ENCODE results near the gene ANKRD1. TPM values are rescaled to one million over a fixed set of nuclear protein-coding genes. Genes with fewer than 3 reads are reported as not detected.
"Not testable (repeated sequence)": the region's sequence is repeated elsewhere in the genome, so short reads cannot be mapped to it uniquely, and the experiment has no call there.

Gene ANKRD1
- total RNA-seq, 1 donor from 2014 or later, result 156 TPM

DNA sequence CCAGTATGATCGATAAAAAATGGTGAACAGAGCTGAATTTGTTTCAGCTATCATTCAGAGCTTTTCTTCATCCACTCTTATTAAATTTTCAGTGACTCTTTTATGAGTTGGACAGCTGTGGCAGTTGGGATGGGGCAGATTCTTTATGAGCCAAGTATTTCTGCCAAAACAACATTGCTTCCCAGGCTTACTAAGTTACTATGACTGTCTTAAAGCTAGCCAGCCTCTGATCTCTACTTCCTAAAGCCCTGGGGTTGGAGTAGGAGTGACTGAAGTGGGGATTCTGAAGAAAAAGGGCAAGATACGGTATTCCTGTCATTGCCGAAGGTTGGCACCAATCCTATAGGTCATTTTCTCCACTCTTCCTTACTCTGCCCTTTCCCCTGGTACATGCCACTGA, 36.5 kb downstream of the ANKRD1 start:
- Histone ChIP-seq H3K4me1 (no peaks in the 10 kb centered on the region), H3K4me3 (no peak overlapping the region), H3K9me3 (no peaks in the 10 kb centered on the region), H3K27me3 (no peaks in the 10 kb centered on the region), H3K36me3 (peaks cover 61% of the 10 kb centered on the region), H3K27ac (no peak overlapping the region)
- TF ChIP-seq, protein P1, sequence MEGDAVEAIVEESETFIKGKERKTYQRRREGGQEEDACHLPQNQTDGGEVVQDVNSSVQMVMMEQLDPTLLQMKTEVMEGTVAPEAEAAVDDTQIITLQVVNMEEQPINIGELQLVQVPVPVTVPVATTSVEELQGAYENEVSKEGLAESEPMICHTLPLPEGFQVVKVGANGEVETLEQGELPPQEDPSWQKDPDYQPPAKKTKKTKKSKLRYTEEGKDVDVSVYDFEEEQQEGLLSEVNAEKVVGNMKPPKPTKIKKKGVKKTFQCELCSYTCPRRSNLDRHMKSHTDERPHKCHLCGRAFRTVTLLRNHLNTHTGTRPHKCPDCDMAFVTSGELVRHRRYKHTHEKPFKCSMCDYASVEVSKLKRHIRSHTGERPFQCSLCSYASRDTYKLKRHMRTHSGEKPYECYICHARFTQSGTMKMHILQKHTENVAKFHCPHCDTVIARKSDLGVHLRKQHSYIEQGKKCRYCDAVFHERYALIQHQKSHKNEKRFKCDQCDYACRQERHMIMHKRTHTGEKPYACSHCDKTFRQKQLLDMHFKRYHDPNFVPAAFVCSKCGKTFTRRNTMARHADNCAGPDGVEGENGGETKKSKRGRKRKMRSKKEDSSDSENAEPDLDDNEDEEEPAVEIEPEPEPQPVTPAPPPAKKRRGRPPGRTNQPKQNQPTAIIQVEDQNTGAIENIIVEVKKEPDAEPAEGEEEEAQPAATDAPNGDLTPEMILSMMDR (IDR thresholded peaks at IDR 0.05), result no peak
- intact Hi-C loops (cut with DNase I), result no loop called here
- no peak for DNase-seq
- no peak for ATAC-seq

DNA sequence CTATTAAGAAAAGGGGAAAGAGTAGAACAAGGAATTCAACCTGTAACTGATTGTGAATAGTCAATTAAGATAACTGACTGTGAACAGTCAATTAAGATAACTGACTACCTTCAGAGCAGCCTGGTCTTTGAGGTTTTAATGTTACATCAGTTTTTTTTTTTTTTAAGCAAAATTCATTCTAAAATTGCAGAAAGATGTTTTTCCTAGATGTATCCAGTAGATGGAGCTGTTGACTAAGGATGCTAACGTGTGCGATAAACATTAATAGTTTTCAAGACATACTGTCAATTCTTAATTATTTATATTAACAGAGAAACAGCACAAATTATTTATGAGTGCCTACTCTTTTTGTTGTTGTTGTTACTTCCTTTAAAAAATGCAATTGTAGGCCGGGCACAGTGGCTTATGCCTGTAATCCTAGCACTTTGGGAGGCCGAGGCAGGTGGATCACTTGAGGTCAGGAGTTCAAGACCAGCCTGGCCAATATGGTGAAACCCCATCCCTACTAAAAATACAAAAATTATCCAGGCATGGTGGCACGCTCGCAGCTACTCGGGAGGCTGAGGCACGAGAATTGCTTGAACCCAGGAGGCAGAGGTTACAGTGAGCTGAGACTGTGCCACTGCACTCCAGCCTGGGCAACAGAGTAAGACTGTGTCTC, 40.7 kb downstream of the ANKRD1 start:
- H3K27ac ChIP-seq; H3K4me1 ChIP-seq; H3K4me3 ChIP-seq; H3K27me3 ChIP-seq; DNase-seq; intact Hi-C loops (cut with DNase I); ATAC-seq; H3K9me3 ChIP-seq: not testable (repeated sequence)
- H3K36me3 ChIP-seq, result peaks cover 63% of the 10 kb centered on the region
- TF ChIP-seq, protein P1 (IDR thresholded peaks at IDR 0.05), result peak; percentile 70

DNA sequence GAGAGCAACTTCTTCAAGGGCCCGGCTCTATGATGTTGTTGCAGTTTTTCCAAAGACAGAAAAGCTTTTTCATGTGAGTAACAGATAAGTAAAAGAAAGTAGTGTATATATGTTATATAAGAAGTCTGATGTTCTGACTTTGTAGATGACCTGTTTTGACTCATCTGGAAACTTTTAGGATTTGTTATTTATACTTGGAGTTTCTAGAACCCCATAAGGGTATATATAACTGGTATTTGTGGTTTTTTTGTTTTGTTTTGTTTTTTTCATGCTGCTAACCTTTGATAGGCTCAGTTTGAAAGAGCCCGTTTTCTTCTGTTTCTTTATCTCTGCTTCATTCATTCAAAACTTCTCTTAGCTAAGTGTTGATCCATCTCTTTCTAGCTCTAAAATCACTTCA, 41.8 kb downstream of the ANKRD1 start:
- DNase-seq (no peak), ATAC-seq (no peak)
- H3K9me3 ChIP-seq, result no peaks in the 10 kb centered on the region
- intact Hi-C loops (cut with DNase I), result no loop called here
- H3K27ac ChIP-seq, result no peak overlapping the region
- H3K27me3 ChIP-seq, result no peaks in the 10 kb centered on the region
- peaks cover 63% of the 10 kb centered on the region for H3K36me3 ChIP-seq
- no peaks in the 10 kb centered on the region for H3K4me1 ChIP-seq
- H3K4me3 ChIP-seq, result no peak overlapping the region
- TF ChIP-seq, protein P1 (IDR thresholded peaks at IDR 0.05), result no peak

DNA sequence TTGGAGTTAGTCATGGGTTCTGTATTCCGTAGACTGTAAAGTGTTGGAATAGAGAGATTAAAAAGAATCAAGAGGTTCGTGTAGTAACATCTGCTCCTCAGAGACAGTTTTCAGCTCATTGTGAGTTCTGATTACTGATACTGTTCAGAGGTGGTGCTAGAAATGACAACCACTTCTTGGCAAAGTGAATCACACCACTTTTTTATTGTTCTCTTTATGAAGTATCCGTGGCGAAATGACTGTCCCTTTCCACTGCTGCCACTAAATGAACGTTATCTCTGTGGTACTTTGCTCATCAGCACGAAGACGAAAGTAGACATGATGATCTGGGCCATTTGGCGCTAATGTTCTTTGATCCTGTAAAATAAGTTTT, 48.3 kb downstream of the ANKRD1 start:
- no peaks in the 10 kb centered on the region for H3K27me3 ChIP-seq
- no peak overlapping the region for H3K27ac ChIP-seq
- peaks cover 15% of the 10 kb centered on the region for H3K4me1 ChIP-seq
- peak overlapping the region; percentile 92 for H3K4me3 ChIP-seq
- TF ChIP-seq, protein P1 (IDR thresholded peaks at IDR 0.05), result no peak
- peaks cover 24% of the 10 kb centered on the region for H3K36me3 ChIP-seq
- no peaks in the 10 kb centered on the region for H3K9me3 ChIP-seq
- DNase-seq (no peak), ATAC-seq (no peak)
- intact Hi-C loops (cut with DNase I), result no loop called here

DNA sequence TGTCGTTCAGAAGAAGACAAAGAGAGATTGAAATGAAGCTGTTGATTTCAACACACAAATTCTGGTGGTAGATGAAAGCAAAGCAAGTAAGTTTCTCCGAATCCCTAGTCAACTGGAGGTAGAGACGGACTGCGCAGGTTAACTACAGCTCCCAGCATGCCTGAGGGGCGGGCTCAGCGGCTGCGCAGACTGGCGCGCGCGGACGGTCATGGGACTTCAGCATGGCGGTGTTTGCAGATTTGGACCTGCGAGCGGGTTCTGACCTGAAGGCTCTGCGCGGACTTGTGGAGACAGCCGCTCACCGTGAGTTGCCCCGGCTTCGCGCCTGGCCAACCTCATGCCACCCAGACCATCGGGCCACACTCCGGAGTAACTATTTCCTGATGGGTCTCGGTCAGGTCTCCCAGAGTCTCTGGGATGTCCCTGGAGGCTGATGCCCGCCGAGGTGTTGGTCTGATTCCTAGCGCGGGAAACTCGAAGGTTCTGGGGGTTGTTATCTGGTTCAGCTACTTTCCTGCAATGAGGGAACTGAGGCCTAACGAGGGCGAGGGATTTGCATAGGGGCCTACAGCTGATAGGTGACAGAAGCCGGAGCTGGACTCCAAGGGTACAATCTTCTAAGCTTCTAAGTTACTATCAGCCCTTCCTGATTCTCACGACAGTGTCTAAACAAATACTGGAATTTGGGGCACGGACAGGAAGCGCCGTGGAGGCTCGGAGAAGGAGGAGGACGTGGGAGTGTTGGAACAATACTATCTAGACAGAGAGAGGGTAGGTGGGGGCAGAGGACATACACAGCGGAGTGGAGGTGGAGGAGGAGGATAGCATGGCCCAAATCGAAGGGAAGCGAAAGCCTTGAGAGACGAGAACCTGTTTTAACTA, 48.9 kb downstream of the ANKRD1 start, which contains the start of gene RPP30:
TSS of gene RPP30 (plus strand) at position 209 of the 882 bp plus-strand sequence. CDS start at position 222, 13 bp downstream.
- Histone ChIP-seq H3K36me3 (peaks cover 18% of the 10 kb centered on the region), H3K27me3 (no peaks in the 10 kb centered on the region), H3K27ac (peak within 1 kb of the TSS; percentile 75), H3K9me3 (no peaks in the 10 kb centered on the region), H3K4me3 (peak within 1 kb of the TSS; percentile 92), H3K4me1 (peaks cover 15% of the 10 kb centered on the region)
- DNase-seq, result peak; percentile 92
- peak; percentile 99 for ATAC-seq
- intact Hi-C loops (cut with DNase I), result no loop called here
- TF ChIP-seq, protein P1 (IDR thresholded peaks at IDR 0.05), result no peak
